ENCODE data around the gene MS4A3.

Gene MS4A3, protein sequence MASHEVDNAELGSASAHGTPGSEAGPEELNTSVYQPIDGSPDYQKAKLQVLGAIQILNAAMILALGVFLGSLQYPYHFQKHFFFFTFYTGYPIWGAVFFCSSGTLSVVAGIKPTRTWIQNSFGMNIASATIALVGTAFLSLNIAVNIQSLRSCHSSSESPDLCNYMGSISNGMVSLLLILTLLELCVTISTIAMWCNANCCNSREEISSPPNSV

DNA sequence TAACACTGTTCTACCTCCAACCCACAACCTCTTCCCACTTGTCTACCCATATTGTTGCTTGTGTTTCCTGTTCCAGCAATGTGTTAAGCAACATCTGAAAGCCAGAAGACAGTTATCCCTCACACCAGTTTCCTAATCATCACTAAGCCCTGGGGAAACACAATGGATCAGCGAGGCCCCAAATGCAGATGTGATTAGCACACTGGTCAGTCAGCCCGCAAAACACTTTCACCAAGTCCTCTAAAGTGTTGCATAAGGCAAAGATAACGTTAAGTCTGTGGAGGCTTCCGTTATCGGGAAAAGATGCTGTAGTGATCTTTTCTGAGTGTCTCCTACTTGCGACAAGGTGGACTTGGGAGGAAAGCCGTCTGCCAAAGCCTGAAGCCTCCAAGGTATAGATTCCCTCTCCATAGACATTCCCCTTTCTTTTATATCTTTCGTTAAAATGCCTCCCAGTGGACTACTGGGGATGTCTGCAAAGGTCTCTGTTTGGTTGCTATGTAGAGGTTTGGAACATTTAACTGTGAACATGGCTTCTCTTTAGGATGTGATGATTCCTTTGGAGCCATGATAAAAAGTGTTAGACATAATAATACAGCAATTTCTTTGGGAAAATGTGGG, at the start of gene MS4A3:
Gene MS4A3, plus strand, starts transcription at position 317 of the 621 bp plus-strand sequence. CDS start 4,496 bp downstream, outside the sequence.
- no peak for TF ChIP-seq EGR1 (IDR thresholded peaks at IDR 0.05)
- TF ChIP-seq, protein P1, sequence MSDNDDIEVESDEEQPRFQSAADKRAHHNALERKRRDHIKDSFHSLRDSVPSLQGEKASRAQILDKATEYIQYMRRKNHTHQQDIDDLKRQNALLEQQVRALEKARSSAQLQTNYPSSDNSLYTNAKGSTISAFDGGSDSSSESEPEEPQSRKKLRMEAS (IDR thresholded peaks at IDR 0.05): no peak
- TF ChIP-seq TEAD4 (IDR thresholded peaks at IDR 0.05): no peak
- no peak for TF ChIP-seq YY1 (IDR thresholded peaks at IDR 0.05; ENCODE audit: low read depth)

DNA sequence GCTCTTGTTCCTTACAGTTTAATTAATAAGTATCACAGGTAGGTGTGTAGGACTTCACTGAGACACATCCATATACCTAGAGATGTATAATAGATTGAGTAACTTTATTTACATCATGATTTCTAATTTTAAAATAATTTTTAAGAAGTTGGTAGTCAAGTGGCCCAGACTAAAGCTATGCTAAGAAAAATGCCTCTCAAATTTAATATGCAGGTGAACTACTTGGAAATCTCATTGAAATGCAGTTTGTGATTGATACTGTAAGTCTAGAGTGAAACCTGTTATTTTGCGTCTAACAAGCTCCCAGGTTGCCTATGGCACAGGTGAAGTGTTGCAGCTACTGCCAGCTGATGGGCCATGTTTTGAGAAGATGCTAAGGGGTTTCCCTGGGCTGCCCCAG, 39.6 kb upstream of the MS4A3 start, which contains the start of gene OOSP4B:
Gene OOSP4B, plus strand, starts transcription at position 301 of the 400 bp plus-strand sequence.
- TF ChIP-seq EP300 (IDR thresholded peaks at IDR 0.05; ENCODE audit: borderline replicate concordance) (no peak), TAF1 (IDR thresholded peaks at IDR 0.05; ENCODE audit: low read depth) (no peak), TEAD4 (IDR thresholded peaks at IDR 0.05) (no peak), CEBPB (IDR thresholded peaks at IDR 0.05) (no peak)

DNA sequence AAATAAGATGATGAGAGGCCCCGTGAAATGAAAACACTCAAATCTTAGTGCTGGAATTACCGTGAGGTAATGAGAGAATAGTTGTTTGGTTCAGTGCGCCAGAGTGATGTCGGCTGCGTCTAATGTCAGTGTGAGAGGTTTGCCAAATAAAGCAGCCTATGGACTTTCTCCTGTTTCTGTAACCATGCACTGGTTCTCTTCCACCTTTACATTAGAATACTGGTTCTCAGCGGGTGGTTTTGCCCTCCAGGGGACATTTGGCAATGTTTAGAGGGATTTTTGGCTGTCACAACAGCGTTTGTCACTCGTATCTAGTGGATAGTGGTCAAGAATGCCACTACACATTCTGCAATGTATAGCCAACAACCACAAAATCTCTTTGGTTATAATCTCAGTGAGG, 38.4 kb upstream of the MS4A3 start:
- TF ChIP-seq CEBPB (IDR thresholded peaks at IDR 0.05) (no peak), TAF1 (IDR thresholded peaks at IDR 0.05; ENCODE audit: low read depth) (no peak), ZBTB7A (IDR thresholded peaks at IDR 0.05; ENCODE audit: low read depth) (no peak), TCF12 (IDR thresholded peaks at IDR 0.05; ENCODE audit: low read depth) (no peak), RAD21 (IDR thresholded peaks at IDR 0.05; ENCODE audit: low read depth) (no peak), CREB1 (IDR thresholded peaks at IDR 0.05; ENCODE audit: low read depth) (no peak), TEAD4 (IDR thresholded peaks at IDR 0.05) (no peak), NFIC (IDR thresholded peaks at IDR 0.05) (no peak), EP300 (IDR thresholded peaks at IDR 0.05; ENCODE audit: borderline replicate concordance) (no peak), FOXM1 (IDR thresholded peaks at IDR 0.05; ENCODE audit: borderline replicate concordance, low read depth) (no peak), EGR1 (IDR thresholded peaks at IDR 0.05) (no peak)
- TF ChIP-seq, protein P2, sequence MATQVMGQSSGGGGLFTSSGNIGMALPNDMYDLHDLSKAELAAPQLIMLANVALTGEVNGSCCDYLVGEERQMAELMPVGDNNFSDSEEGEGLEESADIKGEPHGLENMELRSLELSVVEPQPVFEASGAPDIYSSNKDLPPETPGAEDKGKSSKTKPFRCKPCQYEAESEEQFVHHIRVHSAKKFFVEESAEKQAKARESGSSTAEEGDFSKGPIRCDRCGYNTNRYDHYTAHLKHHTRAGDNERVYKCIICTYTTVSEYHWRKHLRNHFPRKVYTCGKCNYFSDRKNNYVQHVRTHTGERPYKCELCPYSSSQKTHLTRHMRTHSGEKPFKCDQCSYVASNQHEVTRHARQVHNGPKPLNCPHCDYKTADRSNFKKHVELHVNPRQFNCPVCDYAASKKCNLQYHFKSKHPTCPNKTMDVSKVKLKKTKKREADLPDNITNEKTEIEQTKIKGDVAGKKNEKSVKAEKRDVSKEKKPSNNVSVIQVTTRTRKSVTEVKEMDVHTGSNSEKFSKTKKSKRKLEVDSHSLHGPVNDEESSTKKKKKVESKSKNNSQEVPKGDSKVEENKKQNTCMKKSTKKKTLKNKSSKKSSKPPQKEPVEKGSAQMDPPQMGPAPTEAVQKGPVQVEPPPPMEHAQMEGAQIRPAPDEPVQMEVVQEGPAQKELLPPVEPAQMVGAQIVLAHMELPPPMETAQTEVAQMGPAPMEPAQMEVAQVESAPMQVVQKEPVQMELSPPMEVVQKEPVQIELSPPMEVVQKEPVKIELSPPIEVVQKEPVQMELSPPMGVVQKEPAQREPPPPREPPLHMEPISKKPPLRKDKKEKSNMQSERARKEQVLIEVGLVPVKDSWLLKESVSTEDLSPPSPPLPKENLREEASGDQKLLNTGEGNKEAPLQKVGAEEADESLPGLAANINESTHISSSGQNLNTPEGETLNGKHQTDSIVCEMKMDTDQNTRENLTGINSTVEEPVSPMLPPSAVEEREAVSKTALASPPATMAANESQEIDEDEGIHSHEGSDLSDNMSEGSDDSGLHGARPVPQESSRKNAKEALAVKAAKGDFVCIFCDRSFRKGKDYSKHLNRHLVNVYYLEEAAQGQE (IDR thresholded peaks at IDR 0.05; ENCODE audit: low read depth): no peak
- TF ChIP-seq, protein P3, sequence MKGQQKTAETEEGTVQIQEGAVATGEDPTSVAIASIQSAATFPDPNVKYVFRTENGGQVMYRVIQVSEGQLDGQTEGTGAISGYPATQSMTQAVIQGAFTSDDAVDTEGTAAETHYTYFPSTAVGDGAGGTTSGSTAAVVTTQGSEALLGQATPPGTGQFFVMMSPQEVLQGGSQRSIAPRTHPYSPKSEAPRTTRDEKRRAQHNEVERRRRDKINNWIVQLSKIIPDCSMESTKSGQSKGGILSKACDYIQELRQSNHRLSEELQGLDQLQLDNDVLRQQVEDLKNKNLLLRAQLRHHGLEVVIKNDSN (IDR thresholded peaks at IDR 0.05): no peak
- TF ChIP-seq, protein P1 (IDR thresholded peaks at IDR 0.05): no peak

DNA sequence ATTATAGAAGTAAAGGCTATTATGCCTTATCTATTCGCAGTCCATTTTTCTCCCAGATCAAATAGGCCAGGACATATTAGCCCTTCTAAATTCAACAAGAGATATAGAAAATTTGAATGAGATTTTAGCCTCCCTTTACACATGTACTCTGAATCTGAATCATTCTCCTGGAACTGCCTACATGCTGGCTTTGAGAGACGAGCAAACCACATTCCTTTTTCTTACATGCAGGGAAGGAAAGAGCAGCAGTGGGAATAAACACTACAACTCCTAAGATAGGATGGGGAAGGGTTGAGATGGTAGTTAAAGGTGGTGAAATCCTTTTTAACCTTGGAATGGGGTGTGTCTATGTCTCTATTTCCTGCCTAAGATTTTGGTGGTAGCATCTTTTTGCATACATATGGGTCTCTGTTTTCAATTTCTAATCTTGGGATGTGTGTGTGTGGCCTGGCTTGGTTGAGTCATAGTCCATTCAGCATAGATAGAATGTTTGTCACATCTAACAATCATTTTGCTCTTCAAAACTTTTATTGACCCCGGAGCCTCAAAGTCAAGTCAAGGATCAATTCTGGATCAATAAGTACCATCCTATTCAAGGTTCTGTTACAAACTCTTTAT, 27.3 kb upstream of the MS4A3 start:
- no peak for TF ChIP-seq TEAD4 (IDR thresholded peaks at IDR 0.05)
- no peak for TF ChIP-seq ZBTB7A (IDR thresholded peaks at IDR 0.05; ENCODE audit: low read depth)
- no peak for TF ChIP-seq NFIC (IDR thresholded peaks at IDR 0.05)
- no peak for TF ChIP-seq FOXM1 (IDR thresholded peaks at IDR 0.05; ENCODE audit: borderline replicate concordance, low read depth)
- TF ChIP-seq, protein P2 (IDR thresholded peaks at IDR 0.05; ENCODE audit: low read depth): no peak
- no peak for TF ChIP-seq EP300 (IDR thresholded peaks at IDR 0.05; ENCODE audit: borderline replicate concordance)
- TF ChIP-seq RAD21 (IDR thresholded peaks at IDR 0.05; ENCODE audit: low read depth): no peak

DNA sequence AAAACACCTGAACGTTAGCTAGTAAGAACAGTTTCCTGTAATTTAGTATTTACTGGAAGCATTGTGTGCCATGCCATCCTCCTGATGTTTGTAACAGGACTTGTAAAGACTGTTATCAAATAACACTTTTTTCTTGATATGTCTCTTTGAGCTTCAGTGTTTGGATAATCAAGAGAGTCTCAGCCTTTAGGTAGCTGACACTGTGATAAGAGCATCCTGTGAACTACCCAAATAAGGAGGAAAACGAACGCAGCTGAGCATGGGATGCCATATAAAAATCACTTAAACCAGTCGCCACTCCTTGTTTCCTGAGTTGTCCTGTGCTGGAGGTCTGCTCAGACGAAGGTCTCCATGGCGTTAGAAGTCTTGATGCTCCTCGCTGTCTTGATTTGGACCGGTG, 16.4 kb upstream of the MS4A3 start, which contains the start of gene OOSP2:
Gene OOSP2, plus strand, starts transcription at position 301 of the 400 bp plus-strand sequence. Its CDS starts 51 bp downstream, at position 352.
- TF ChIP-seq, protein P3 (IDR thresholded peaks at IDR 0.05): no peak
- no peak for TF ChIP-seq FOXM1 (IDR thresholded peaks at IDR 0.05; ENCODE audit: borderline replicate concordance, low read depth)
- no peak for TF ChIP-seq RAD21 (IDR thresholded peaks at IDR 0.05; ENCODE audit: low read depth)
- TF ChIP-seq ZBTB7A (IDR thresholded peaks at IDR 0.05; ENCODE audit: low read depth): no peak
- TF ChIP-seq TEAD4 (IDR thresholded peaks at IDR 0.05): no peak
- no peak for TF ChIP-seq EP300 (IDR thresholded peaks at IDR 0.05; ENCODE audit: borderline replicate concordance)
- TF ChIP-seq NFIC (IDR thresholded peaks at IDR 0.05): no peak
- no peak for TF ChIP-seq TCF12 (IDR thresholded peaks at IDR 0.05; ENCODE audit: low read depth)
- TF ChIP-seq EGR1 (IDR thresholded peaks at IDR 0.05): no peak
- TF ChIP-seq CREB1 (IDR thresholded peaks at IDR 0.05; ENCODE audit: low read depth): no peak
- TF ChIP-seq, protein P1 (IDR thresholded peaks at IDR 0.05): no peak
- TF ChIP-seq TAF1 (IDR thresholded peaks at IDR 0.05; ENCODE audit: low read depth): no peak
- TF ChIP-seq, protein P2 (IDR thresholded peaks at IDR 0.05; ENCODE audit: low read depth): no peak
- TF ChIP-seq YY1 (IDR thresholded peaks at IDR 0.05; ENCODE audit: low read depth): no peak
